ENCODE measurements around the gene NPPA.

GRCh38 chr1:11841245-11842153 lies 6.1 kb downstream of the NPPA start:
- no peak for TF ChIP-seq CTCF (IDR thresholded peaks at IDR 0.05)
- no peak for TF ChIP-seq ZFX (IDR thresholded peaks at IDR 0.05; ENCODE audit: borderline replicate concordance)

Data from 22Rv1 (cell line).